Epithelial cell of esophagus (primary cell): ENCODE results near the gene ANXA4.
A peak's percentile ranks its signal among the peaks of the same experiment; 100 is the strongest.

Experiments
- DNase-seq: peaks from one replicate; pipeline ENCODE4 v3.0.0; 2010; ENCODE audit warnings: low read depth
- H3K4me3 ChIP-seq: 2 replicates; pipeline ENCODE4 v1.5.1; 2011; ENCODE audit warnings: mild to moderate bottlenecking, low read length, control low read depth
- TF ChIP-seq, protein P1 (sequence below): IDR thresholded peaks from 2 replicates; pipeline ENCODE4 v1.5.1; 2011; ENCODE audit warnings: low read depth, mild to moderate bottlenecking, low read length, control low read depth, inconsistent platforms; ENCODE audit not compliant: insufficient read depth; ENCODE audit errors: missing control alignments

The ANXA4 gene

DNA sequence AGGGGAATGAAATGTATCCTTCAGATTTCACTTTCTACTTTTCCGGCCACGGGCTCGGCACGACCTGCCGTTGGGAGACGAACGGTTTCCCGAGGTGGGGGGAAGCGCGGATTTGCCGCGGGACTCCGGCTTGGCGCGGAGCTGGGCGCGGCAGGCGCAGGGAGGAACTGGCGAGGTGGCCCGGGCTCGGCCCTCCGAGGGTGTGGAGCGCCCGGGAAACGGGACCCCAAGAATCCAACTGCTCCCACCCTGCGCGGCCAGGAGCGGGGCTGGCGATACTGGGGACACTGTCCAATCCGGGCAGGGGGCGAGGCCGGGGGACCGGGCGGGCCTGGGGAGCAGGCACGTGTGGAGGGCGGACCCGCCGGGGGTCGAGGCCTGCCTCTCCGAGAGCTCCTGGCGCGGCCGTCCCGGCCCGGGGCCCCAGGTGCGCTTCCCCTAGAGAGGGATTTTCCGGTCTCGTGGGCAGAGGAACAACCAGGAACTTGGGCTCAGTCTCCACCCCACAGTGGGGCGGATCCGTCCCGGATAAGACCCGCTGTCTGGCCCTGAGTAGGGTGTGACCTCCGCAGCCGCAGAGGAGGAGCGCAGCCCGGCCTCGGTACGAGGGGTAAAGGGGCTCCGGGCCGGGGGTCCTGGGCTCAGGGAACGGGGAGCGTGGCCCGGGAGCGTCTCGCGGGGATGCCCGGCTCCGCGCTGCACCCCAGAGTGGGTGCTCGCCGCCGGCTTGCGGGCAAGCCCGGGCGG, at the start of gene ANXA4:
ANXA4 (plus strand) TSS at position 560 of the 747 bp plus-strand sequence. CDS start 39,432 bp downstream, outside the sequence.
- peak within 1 kb of the TSS; percentile 83 for H3K4me3 ChIP-seq
- TF ChIP-seq, protein P1, sequence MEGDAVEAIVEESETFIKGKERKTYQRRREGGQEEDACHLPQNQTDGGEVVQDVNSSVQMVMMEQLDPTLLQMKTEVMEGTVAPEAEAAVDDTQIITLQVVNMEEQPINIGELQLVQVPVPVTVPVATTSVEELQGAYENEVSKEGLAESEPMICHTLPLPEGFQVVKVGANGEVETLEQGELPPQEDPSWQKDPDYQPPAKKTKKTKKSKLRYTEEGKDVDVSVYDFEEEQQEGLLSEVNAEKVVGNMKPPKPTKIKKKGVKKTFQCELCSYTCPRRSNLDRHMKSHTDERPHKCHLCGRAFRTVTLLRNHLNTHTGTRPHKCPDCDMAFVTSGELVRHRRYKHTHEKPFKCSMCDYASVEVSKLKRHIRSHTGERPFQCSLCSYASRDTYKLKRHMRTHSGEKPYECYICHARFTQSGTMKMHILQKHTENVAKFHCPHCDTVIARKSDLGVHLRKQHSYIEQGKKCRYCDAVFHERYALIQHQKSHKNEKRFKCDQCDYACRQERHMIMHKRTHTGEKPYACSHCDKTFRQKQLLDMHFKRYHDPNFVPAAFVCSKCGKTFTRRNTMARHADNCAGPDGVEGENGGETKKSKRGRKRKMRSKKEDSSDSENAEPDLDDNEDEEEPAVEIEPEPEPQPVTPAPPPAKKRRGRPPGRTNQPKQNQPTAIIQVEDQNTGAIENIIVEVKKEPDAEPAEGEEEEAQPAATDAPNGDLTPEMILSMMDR: no peak
- DNase-seq: peak; percentile 88

DNA sequence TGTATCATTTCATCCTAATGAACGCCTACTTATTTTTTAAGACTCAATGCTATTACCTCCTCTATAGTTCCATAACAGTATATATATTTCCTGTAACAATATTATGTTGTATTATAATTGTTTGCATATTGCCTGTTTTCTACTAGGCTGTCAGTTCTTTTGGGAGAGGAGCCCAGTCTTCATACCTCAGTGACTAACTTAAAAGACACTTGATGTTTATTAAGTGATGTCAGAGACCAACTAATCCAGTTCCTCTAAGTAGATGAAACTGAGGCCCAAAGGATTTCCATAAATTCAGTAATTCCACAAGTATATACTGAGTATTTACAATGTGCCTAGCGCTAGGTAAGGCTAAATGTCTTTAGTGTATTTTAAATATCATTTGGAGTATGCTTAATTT, 49.5 kb upstream of the ANXA4 start:
- peak; percentile 74 for DNase-seq
- TF ChIP-seq, protein P1: no peak
- H3K4me3 ChIP-seq: no peak overlapping the region

DNA sequence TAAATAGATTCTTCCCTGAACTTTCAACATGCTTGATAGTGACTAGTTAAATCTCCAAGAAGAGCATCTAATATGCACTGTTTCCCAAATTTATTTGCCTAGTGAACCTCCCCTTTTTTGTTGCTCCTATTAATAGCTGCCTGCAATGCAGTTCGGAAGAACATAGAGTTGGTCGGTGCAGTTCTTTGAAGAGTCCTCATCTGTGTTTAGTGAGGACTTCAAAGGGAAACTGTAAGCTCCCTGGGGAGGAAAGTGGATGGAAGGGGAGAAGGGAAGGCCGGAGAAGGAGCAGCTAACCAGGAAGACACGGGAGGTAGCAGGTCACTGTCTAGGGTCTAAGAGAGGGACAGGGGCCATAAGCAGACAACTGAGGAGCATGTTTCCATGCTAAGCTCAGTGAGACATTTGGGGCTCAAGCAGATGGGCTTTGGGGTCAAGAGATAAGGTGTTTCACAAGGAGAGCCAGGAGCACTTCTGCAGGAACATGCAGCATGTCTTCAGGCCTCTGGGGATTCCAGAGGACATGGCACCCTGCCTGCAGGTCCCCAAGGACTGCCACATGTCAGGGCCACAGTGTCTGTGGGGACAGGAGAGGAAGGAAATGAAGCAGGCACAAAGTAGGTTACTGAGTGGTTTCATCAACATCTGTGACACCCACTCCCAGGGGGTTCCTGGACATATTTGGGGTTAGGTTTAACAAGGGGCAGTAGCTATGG, 48.7 kb upstream of the ANXA4 start:
- DNase-seq: no peak
- H3K4me3 ChIP-seq: no peak overlapping the region
- TF ChIP-seq, protein P1: no peak

DNA sequence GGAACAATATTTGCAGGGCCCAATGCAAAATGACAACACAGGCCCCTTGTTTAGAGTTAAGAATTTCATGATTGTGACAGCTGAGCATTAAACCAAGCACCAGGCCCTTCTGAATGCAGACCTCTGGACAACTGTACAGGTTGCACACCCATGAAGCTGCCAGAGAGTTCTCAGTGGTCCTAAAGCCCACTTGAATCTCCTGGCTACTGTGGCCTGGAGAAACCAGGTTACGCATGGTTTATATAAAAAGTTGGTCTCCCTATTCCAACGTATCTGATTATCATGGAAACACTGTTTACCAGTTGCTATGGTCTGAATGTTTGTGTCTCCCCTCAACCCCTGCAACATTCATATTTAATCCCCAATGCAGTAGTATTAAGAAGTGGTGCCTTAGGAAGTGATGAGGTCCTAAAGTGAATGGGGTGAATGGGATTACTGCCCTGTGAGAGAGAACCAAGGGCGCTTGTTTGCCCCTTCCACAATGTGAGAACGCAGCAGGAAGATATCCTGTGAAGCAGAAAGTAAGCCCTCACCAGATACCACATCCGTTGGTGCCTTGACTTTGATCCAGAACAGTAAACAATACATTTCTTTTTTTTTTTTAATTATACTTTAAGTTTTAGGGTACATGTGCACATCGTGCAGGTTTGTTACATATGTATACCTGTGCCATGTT, 48.0 kb upstream of the ANXA4 start:
- TF ChIP-seq, protein P1: no peak
- DNase-seq: no peak
- no peak overlapping the region for H3K4me3 ChIP-seq

DNA sequence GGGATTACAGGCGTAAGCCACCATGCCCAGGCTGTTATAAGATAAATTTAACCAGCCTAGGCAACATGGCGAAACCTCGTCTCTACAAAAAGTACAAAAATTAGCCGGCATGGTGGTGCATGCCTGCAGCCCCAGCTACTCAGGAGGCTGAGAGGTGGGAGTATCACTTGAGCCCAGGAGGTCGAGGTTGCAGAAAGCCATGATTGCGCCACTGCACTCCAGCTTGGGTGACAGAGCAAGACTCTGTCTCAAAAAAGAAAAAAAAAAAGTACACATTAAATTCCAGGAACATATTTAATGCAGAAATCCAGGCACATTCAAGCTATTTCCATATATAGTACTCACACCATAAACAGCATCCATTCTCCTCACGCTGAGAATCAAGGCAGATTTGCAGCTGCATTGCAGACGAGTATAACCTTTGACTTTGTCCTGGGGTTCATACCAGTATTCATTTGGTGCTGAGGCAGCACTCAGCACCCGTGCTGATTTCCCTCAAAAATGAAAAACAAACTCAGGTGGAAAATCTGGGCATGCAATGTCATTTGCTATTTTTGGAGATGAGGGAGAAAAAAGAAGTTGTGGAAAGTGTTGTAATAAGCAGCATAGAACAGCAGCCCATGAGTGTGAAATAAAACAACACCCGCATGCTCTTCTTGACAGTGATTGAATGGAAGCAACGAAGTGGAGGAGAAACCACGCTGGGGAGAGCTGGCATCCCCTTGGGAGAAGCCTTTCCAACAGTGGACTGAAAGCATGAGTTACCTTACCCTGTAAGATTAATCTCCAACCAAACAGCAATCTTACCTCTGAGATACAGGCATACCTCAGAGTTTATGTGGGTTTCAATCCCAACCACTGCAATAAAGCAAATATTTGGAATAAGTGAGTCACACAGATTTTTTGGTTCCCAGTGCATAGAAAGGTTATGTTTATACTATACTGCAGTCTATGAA, 46.8 kb upstream of the ANXA4 start:
- DNase-seq: peak; percentile 50
- H3K4me3 ChIP-seq: no peak overlapping the region

DNA sequence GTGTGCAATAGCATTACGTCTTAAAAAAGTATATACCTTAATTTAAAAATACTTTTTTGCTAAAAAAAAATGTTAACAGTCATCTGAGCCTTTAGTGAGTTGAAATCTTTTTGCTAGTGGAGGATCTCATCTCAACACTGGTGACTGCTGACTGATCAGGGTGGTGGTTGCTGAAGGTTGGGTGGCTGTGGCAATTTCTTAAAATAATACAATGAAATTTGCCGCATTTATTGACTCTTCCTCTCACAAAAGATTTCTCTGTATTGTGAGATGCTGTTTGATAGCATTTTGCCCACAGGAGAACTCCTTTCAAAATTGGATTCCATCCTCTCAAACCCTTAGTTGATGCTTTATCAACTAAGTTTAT, 46.1 kb upstream of the ANXA4 start:
- no peak for DNase-seq
- TF ChIP-seq, protein P1: no peak
- H3K4me3 ChIP-seq: no peak overlapping the region

More for the DNA sequence above, 46.8 kb upstream of the ANXA4 start:
- TF ChIP-seq, protein P1: no peak
